Endodermal cell (in vitro differentiated cells): ENCODE data around the gene TNNT2. TPM values are rescaled to one million over a fixed set of nuclear protein-coding genes. Genes with fewer than 3 reads are reported as not detected.

Source experiments
- DNase-seq: peaks from one replicate; pipeline ENCODE4 v3.0.0-alpha.2; 2017
- H3K27ac ChIP-seq: 2 replicates; pipeline ENCODE4 v1.5.1; 2013; ENCODE audit warnings: mild to moderate bottlenecking, low read depth, low read length, moderate library complexity
- H3K27me3 ChIP-seq: 2 replicates; pipeline ENCODE4 v1.6.1; 2013; ENCODE audit warnings: mild to moderate bottlenecking, low read length, moderate library complexity; ENCODE audit not compliant: insufficient read depth, control insufficient read depth, poor library complexity, severe bottlenecking
- H3K36me3 ChIP-seq: 2 replicates; pipeline ENCODE4 v1.7.0; 2013; ENCODE audit warnings: mild to moderate bottlenecking, low read length, moderate library complexity; ENCODE audit not compliant: control insufficient read depth, insufficient read depth
- H3K4me1 ChIP-seq: one replicate; pipeline ENCODE4 v1.7.0; 2013; ENCODE audit warnings: low read length; ENCODE audit not compliant: control insufficient read depth, insufficient read depth
- H3K4me3 ChIP-seq: 2 replicates; pipeline ENCODE4 v1.5.1; 2013; ENCODE audit warnings: mild to moderate bottlenecking, low read length, moderate library complexity
- H3K9ac ChIP-seq: 2 replicates; pipeline ENCODE4 v1.6.1; 2013; ENCODE audit warnings: mild to moderate bottlenecking, low read length, moderate library complexity; ENCODE audit not compliant: poor library complexity, severe bottlenecking; ENCODE audit errors: extremely low read depth
- H3K9me3 ChIP-seq: 2 replicates; pipeline ENCODE4 v1.6.1; 2013; ENCODE audit warnings: mild to moderate bottlenecking, low read length, moderate library complexity; ENCODE audit not compliant: control insufficient read depth
- H3K27ac Mint-ChIP-seq: 2 replicates; pipeline ENCODE4 v1.8.0; 2020; ENCODE audit warnings: mixed read lengths
- H3K27me3 Mint-ChIP-seq: 2 replicates; pipeline ENCODE4 v1.8.0; 2021; ENCODE audit warnings: mild to moderate bottlenecking, mixed read lengths; ENCODE audit not compliant: insufficient read depth
- H3K36me3 Mint-ChIP-seq: 2 replicates; pipeline ENCODE4 v1.8.0; 2020; ENCODE audit warnings: low read depth, mixed read lengths
- H3K4me1 Mint-ChIP-seq: 2 replicates; pipeline ENCODE4 v1.8.0; 2020; ENCODE audit warnings: mixed read lengths
- H3K4me3 Mint-ChIP-seq: 2 replicates; pipeline ENCODE4 v1.8.0; 2020; ENCODE audit warnings: mild to moderate bottlenecking, moderate library complexity, mixed read lengths
- H3K9me3 Mint-ChIP-seq: 2 replicates; pipeline ENCODE4 v1.8.0; 2020; ENCODE audit warnings: mild to moderate bottlenecking, mixed read lengths
- WGBS, 2 experiments: methylation state at CpG; one replicate each; pipeline versions ENCODE4 v1.1.5 to v1.1.7; 2013; ENCODE audit warnings: missing lambda C conversion rate in 2 of 2, mixed read lengths in 1 of 2; ENCODE audit not compliant: insufficient coverage in 1 of 2, insufficient read length in 1 of 2; 5-methylcytosine and 5-hydroxymethylcytosine counted together
- total RNA-seq, 2 donors: library from RNA; stranded (reverse); fragmentation: NEBNext Ultra II Directional in 1 of 2; extraction: Animal tissue kit (Norgen Biotek cat#: 25700) in 1 of 2; gene quantifications; 2 replicates in 1 of 2; 3 replicates in 1 of 2; pipeline ENCODE4 v1.2.1, GENCODE V29; 2021
- TF ChIP-seq, protein P1 (sequence below): fragments of 200-600 bp; sonication (generic); conservative IDR thresholded peaks from 2 replicates; pipeline ENCODE4 v1.5.0; 2021; ENCODE audit warnings: antibody characterized with exemption, mild to moderate bottlenecking

TNNT2 gene
- total RNA-seq, 2 donors from 2014 or later: 0.35 to 0.88 TPM

DNA sequence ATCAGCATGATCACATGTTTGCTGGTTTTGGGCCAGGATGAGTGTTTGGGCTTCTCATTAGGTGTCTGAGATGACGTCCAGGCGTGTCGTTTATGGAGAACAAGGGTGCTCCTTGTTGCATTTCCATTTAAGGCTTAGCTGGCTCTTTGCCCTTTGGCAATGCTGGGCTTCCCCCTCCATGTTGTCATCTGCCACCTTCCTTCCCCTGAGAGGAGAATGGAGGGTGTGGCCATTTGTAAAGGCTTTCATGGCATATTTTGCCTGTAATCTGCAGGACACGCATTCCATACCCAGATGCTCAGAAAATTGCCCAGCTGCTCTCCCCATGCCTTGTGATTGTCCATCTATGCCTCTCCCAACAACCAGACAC is 66.5 kb downstream of the TNNT2 start:
- H3K27ac ChIP-seq: no peak overlapping the region
- peaks cover 12% of the 10 kb centered on the region for H3K4me1 Mint-ChIP-seq
- H3K9me3 Mint-ChIP-seq: no peaks in the 10 kb centered on the region
- H3K9me3 ChIP-seq: no peaks in the 10 kb centered on the region
- peaks cover 14% of the 10 kb centered on the region for H3K4me1 ChIP-seq
- no peak overlapping the region for H3K27ac Mint-ChIP-seq
- no peaks in the 10 kb centered on the region for H3K36me3 Mint-ChIP-seq
- no peak overlapping the region for H3K4me3 Mint-ChIP-seq
- WGBS, 2 experiments: 92 to 96% methylated on average over 3 to 4 of the region's 4 CpGs
- no peaks in the 10 kb centered on the region for H3K36me3 ChIP-seq
- TF ChIP-seq, protein P1, sequence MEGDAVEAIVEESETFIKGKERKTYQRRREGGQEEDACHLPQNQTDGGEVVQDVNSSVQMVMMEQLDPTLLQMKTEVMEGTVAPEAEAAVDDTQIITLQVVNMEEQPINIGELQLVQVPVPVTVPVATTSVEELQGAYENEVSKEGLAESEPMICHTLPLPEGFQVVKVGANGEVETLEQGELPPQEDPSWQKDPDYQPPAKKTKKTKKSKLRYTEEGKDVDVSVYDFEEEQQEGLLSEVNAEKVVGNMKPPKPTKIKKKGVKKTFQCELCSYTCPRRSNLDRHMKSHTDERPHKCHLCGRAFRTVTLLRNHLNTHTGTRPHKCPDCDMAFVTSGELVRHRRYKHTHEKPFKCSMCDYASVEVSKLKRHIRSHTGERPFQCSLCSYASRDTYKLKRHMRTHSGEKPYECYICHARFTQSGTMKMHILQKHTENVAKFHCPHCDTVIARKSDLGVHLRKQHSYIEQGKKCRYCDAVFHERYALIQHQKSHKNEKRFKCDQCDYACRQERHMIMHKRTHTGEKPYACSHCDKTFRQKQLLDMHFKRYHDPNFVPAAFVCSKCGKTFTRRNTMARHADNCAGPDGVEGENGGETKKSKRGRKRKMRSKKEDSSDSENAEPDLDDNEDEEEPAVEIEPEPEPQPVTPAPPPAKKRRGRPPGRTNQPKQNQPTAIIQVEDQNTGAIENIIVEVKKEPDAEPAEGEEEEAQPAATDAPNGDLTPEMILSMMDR: no peak
- no peak for DNase-seq
- no peak overlapping the region for H3K9ac ChIP-seq
- no peak overlapping the region for H3K4me3 ChIP-seq
- H3K27me3 Mint-ChIP-seq: peaks cover 7% of the 10 kb centered on the region
- no peaks in the 10 kb centered on the region for H3K27me3 ChIP-seq

GRCh38 chr1:201310251-201310985 is 67.1 kb downstream of the TNNT2 start:
- TF ChIP-seq, protein P1: no peak
- no peak overlapping the region for H3K4me3 Mint-ChIP-seq
- Histone ChIP-seq H3K4me3 (no peak overlapping the region), H3K9ac (no peak overlapping the region), H3K27me3 (no peaks in the 10 kb centered on the region), H3K9me3 (no peaks in the 10 kb centered on the region), H3K27ac (no peak overlapping the region), H3K4me1 (peaks cover 14% of the 10 kb centered on the region), H3K36me3 (no peaks in the 10 kb centered on the region)
- H3K4me1 Mint-ChIP-seq: peaks cover 12% of the 10 kb centered on the region
- no peaks in the 10 kb centered on the region for H3K36me3 Mint-ChIP-seq
- peaks cover 8% of the 10 kb centered on the region for H3K27me3 Mint-ChIP-seq
- no peak for DNase-seq
- no peak overlapping the region for H3K27ac Mint-ChIP-seq
- H3K9me3 Mint-ChIP-seq: no peaks in the 10 kb centered on the region
- 89 to 93% methylated on average over 3 to 7 of the region's 7 CpGs for WGBS, 2 experiments

GRCh38 chr1:201309416-201309815 is 68.1 kb downstream of the TNNT2 start:
- peak overlapping the region; percentile 80 for H3K27ac Mint-ChIP-seq
- TF ChIP-seq, protein P1: peak; percentile 59
- Histone ChIP-seq H3K27me3 (no peaks in the 10 kb centered on the region), H3K4me3 (no peak overlapping the region), H3K36me3 (no peaks in the 10 kb centered on the region), H3K4me1 (peaks cover 14% of the 10 kb centered on the region), H3K9ac (peak overlapping the region; percentile 70), H3K27ac (peak overlapping the region; percentile 15), H3K9me3 (no peaks in the 10 kb centered on the region)
- H3K36me3 Mint-ChIP-seq: no peaks in the 10 kb centered on the region
- peaks cover 12% of the 10 kb centered on the region for H3K4me1 Mint-ChIP-seq
- peaks cover 9% of the 10 kb centered on the region for H3K27me3 Mint-ChIP-seq
- no peaks in the 10 kb centered on the region for H3K9me3 Mint-ChIP-seq
- WGBS, 2 experiments: 4 to 10% methylated on average over 7 to 9 of the region's 9 CpGs
- DNase-seq: peak; percentile 92
- H3K4me3 Mint-ChIP-seq: no peak overlapping the region

Other genes with a start within 250 kb of the TNNT2 start
- 100 to 1,000 TPM; 145 to 156 TPM for gene TMEM9, start 223.2 kb downstream of the TNNT2 start, total RNA-seq
- not detected for gene IGFN1, start 186.9 kb downstream of the TNNT2 start, total RNA-seq
- gene PKP1, start 94.2 kb downstream of the TNNT2 start, total RNA-seq: under 1 TPM; 0.18 to 0.44 TPM
- gene LAD1, start 21.6 kb upstream of the TNNT2 start, total RNA-seq: 10 to 100 TPM; 13.5 to 13.6 TPM
- under 1 TPM in 1 of 2 donors, not detected in 1; 0.66 TPM for gene TNNI1, start 44.0 kb upstream of the TNNT2 start, total RNA-seq
- gene PHLDA3, start 91.5 kb upstream of the TNNT2 start, total RNA-seq: 10 to 100 TPM in 1 of 2 donors, 1 to 10 TPM in 1; 9.6 to 15.8 TPM
- gene CSRP1, start 129.4 kb upstream of the TNNT2 start, total RNA-seq: 10 to 100 TPM; 16.1 to 17.7 TPM
- gene NAV1, start 161.4 kb upstream of the TNNT2 start, total RNA-seq: 10 to 100 TPM; 42.2 to 62.5 TPM